HepG2 (cell line): ENCODE data around the gene AMIGO1. TPM values are rescaled to one million over a fixed set of nuclear protein-coding genes. Genes with fewer than 3 reads are reported as not detected.

ENCODE experiments used
- ATAC-seq: fragments of 200-7000 bp; cut with Tn5 transposase; 3 replicates; pipeline ENCODE4 v1.9.1; 2020; ENCODE audit warnings: mild to moderate bottlenecking, moderate library complexity
- BruUV-seq: library from RNA; stranded (reverse); fragments of 400-500 nt; replicated peaks from 2 replicates; lab custom pipeline; 2021; lab: Mats Ljungman, UMichigan
- CTCF ChIA-PET: fragments of 300-600 bp; formaldehyde crosslinking; extraction: SDS; loops from one replicate; lab custom pipeline; 2021; ENCODE audit warnings: low total read pairs, inconsistent platforms, low intra/inter-chr PET ratio; lab: Yijun Ruan, JAX
- POLR2A ChIA-PET: fragments of 350-600 bp; sonication (Branson Sonifier 250); formaldehyde crosslinking; loops from one replicate; lab custom pipeline; 2020; ENCODE audit warnings: antibody characterized with exemption, inconsistent platforms; lab: Yijun Ruan, JAX
- DNase-seq: peaks from one replicate; pipeline ENCODE4 v3.0.0-alpha.2; 2015; ENCODE audit warnings: low spot score
- FAIRE-seq: peaks from 3 replicates; lab custom pipeline; 2011; peaks lifted over from hg19 to GRCh38; lab: Jason Lieb, UNC
- H2AFZ ChIP-seq: one replicate; pipeline ENCODE4 v1.6.1; 2011; ENCODE audit warnings: low read length, inconsistent platforms
- H3K27ac ChIP-seq: fragments of 300-600 bp; 3 replicates; pipeline ENCODE4 v1.8.0; 2011; ENCODE audit warnings: mixed run types, mild to moderate bottlenecking, mixed read lengths, low read length, inconsistent platforms; ENCODE audit not compliant: insufficient read depth; ENCODE audit errors: extremely low read length
- H3K27me3 ChIP-seq, 2 experiments: fragments of 200-600 bp in 1 of 2; 2 replicates in 1 of 2; 3 replicates in 1 of 2; pipeline versions ENCODE4 v1.6.0 to v1.8.0; 2011; ENCODE audit warnings: low read length in 2 of 2, mild to moderate bottlenecking in 2 of 2, moderate library complexity in 2 of 2, inconsistent platforms in 1 of 2; ENCODE audit not compliant: insufficient read depth in 2 of 2, control insufficient read depth in 1 of 2
- H3K36me3 ChIP-seq, 2 experiments: fragments of 200-600 bp in 1 of 2; replicated peaks in 1 of 2; 2 replicates in 1 of 2; 3 replicates in 1 of 2; pipeline versions ENCODE4 v1.5.1 to v1.8.0; 2011; ENCODE audit warnings: low read length in 2 of 2, inconsistent platforms in 1 of 2; ENCODE audit not compliant: insufficient read depth in 2 of 2, control insufficient read depth in 1 of 2
- H3K4me1 ChIP-seq: 2 replicates; pipeline ENCODE4 v1.5.1; 2012; ENCODE audit warnings: low read length, inconsistent platforms; ENCODE audit not compliant: insufficient read depth
- H3K4me2 ChIP-seq: 2 replicates; pipeline ENCODE4 v1.6.0; 2011; ENCODE audit warnings: low read depth, low read length, inconsistent platforms
- H3K4me3 ChIP-seq, 3 experiments: fragments of 200-600 bp in 1 of 3; sonication (generic), shearing (Covaris generic) in 1 of 3; replicated peaks in 1 of 3; 2 replicates each; pipeline ENCODE4 v1.5.1; 2011 to 2016; ENCODE audit warnings: low read length in 3 of 3, inconsistent platforms in 2 of 3, low read depth in 2 of 3, mild to moderate bottlenecking in 2 of 3, control low read depth in 1 of 3, mixed read lengths in 1 of 3; ENCODE audit not compliant: insufficient read depth in 1 of 3
- H3K79me2 ChIP-seq: one replicate; pipeline ENCODE4 v1.6.1; 2011; ENCODE audit warnings: low read length, inconsistent platforms; ENCODE audit not compliant: insufficient read depth
- H3K9ac ChIP-seq: 2 replicates; pipeline ENCODE4 v1.6.0; 2011; ENCODE audit warnings: mild to moderate bottlenecking, low read depth, low read length, inconsistent platforms; ENCODE audit not compliant: insufficient read depth
- H3K9me3 ChIP-seq: 2 replicates; pipeline ENCODE4 v1.5.1; 2012; ENCODE audit warnings: mild to moderate bottlenecking, low read length
- H4K20me1 ChIP-seq: 2 replicates; pipeline ENCODE4 v1.6.0; 2011; ENCODE audit warnings: inconsistent platforms, mild to moderate bottlenecking, low read length, moderate library complexity; ENCODE audit not compliant: insufficient read depth
- FOXC1 ChIP-seq: sonication (generic); formaldehyde crosslinking; IDR thresholded peaks from 2 replicates; pipeline ENCODE4 v1.8.0; 2022; ENCODE audit warnings: mild to moderate bottlenecking, missing genetic modification reagents, borderline replicate concordance
- FOXP1 ChIP-seq, 2 experiments: fragments of 450-650 bp in 1 of 2; IDR thresholded peaks; 2 replicates each; pipeline ENCODE4 v1.6.1; 2017 to 2018; ENCODE audit warnings: antibody characterized with exemption in 1 of 2
- ZNF713 ChIP-seq: sonication (generic); formaldehyde crosslinking; IDR thresholded peaks from 2 replicates; pipeline ENCODE4 v1.4.0; 2020; ENCODE audit warnings: mild to moderate bottlenecking, missing genetic modification reagents
- WGBS: methylation state at CpG from one replicate; pipeline ENCODE4 v1.1.6; 2017; ENCODE audit warnings: low lambda C conversion rate; 5-methylcytosine and 5-hydroxymethylcytosine counted together
- in situ Hi-C: cut with HindIII; loops from 2 replicates; pipeline ENCODE4 v1.10.0; 2017; ENCODE audit warnings: low pct_unique_long_range_greater_than_20kb; ENCODE audit not compliant: extremely low pct_ligation_motif_present
- intact Hi-C: fragments of 100-400 bp; cut with micrococcal nuclease; formaldehyde crosslinking; loops from one replicate; pipeline ENCODE4 v1.10.0; 2022; ENCODE audit not compliant: unreplicated experiment
- polyA plus RNA-seq, 8 experiments: library from polyadenylated mRNA; depleted of rRNA in 3 of 8; stranded (reverse) in 7 of 8; unstranded in 1 of 8; fragments of >200 nt; fragmentation: Illumina TruSeq in 4 of 8; extraction: Trizol in 4 of 8; gene quantifications; 2 replicates each; pipeline versions ENCODE4 v1.2.1 to v1.2.3, GENCODE V29; 2011 to 2016; ENCODE audit warnings: low read depth in 4 of 8, missing spikeins in 1 of 8, mixed read lengths in 1 of 8; ENCODE audit not compliant: insufficient read depth in 1 of 8
- total RNA-seq, 5 experiments: library from RNA; depleted of rRNA; stranded (reverse); fragments of >200 nt; fragmentation: Illumina TruSeq; extraction: Trizol; gene quantifications; 2 replicates each; pipeline ENCODE4 v1.2.3, GENCODE V29; 2016; ENCODE audit warnings: low read depth in 1 of 5
- TF ChIP-seq, protein P1 (sequence below): sonication (generic); formaldehyde crosslinking; IDR thresholded peaks from 2 replicates; pipeline ENCODE4 v1.4.0; 2020; ENCODE audit warnings: mild to moderate bottlenecking, missing genetic modification reagents

AMIGO1 gene
- total and polyA plus RNA-seq, 2 of the 13 experiments (the other 11 are each of a cell fraction or from before 2014, with no cell fraction given), result 0.40 to 1.3 TPM

DNA sequence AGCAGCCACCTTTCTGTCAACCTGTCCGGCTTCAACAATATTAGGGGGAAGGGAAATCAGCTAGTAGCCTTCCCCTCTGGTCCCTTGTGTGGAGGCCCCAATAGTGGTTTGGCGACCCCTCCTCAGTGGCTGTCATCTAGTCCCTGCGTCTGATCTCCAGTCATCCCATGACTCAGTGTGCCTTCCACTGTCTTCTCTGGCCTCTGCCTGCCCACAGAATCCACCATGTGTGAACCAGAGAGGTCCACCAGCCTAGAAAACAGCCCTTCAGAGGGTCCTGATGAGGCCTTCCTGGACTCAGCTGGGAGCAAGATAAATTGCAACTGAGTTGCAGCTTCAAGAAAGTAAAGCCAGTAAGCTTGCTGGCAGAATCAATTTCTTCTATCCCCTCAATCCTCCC, 29.6 kb downstream of the AMIGO1 start:
- Histone ChIP-seq H3K27ac (no peak overlapping the region), H3K4me2 (no peak overlapping the region), H3K36me3 (no peaks in the 10 kb centered on the region), H3K4me1 (peaks cover 13% of the 10 kb centered on the region), H3K9ac (no peak overlapping the region)
- TF ChIP-seq FOXC1 (CRISPR knock-in tag) (no peak), FOXP1 (IDR thresholded peaks at IDR 0.05) (no peak), FOXP1 (CRISPR knock-in tag; IDR thresholded peaks at IDR 0.05) (no peak), ZNF713 (CRISPR knock-in tag) (no peak)
- TF ChIP-seq, protein P1, sequence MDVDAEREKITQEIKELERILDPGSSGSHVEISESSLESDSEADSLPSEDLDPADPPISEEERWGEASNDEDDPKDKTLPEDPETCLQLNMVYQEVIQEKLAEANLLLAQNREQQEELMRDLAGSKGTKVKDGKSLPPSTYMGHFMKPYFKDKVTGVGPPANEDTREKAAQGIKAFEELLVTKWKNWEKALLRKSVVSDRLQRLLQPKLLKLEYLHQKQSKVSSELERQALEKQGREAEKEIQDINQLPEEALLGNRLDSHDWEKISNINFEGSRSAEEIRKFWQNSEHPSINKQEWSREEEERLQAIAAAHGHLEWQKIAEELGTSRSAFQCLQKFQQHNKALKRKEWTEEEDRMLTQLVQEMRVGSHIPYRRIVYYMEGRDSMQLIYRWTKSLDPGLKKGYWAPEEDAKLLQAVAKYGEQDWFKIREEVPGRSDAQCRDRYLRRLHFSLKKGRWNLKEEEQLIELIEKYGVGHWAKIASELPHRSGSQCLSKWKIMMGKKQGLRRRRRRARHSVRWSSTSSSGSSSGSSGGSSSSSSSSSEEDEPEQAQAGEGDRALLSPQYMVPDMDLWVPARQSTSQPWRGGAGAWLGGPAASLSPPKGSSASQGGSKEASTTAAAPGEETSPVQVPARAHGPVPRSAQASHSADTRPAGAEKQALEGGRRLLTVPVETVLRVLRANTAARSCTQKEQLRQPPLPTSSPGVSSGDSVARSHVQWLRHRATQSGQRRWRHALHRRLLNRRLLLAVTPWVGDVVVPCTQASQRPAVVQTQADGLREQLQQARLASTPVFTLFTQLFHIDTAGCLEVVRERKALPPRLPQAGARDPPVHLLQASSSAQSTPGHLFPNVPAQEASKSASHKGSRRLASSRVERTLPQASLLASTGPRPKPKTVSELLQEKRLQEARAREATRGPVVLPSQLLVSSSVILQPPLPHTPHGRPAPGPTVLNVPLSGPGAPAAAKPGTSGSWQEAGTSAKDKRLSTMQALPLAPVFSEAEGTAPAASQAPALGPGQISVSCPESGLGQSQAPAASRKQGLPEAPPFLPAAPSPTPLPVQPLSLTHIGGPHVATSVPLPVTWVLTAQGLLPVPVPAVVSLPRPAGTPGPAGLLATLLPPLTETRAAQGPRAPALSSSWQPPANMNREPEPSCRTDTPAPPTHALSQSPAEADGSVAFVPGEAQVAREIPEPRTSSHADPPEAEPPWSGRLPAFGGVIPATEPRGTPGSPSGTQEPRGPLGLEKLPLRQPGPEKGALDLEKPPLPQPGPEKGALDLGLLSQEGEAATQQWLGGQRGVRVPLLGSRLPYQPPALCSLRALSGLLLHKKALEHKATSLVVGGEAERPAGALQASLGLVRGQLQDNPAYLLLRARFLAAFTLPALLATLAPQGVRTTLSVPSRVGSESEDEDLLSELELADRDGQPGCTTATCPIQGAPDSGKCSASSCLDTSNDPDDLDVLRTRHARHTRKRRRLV, result no peak
- TF ChIP-seq, all 625 proteins: peak for 0
- CTCF ChIA-PET, result no interaction called here
- POLR2A ChIA-PET, result no interaction called here
- in situ Hi-C loops (loop anchor here (5.0 kb wide), 1 partner anchor 53 kb away; the partner anchor contains the start of gene PSMA5), intact Hi-C loops (no loop called here)
- no peak for FAIRE-seq
- DNase-seq, result no peak
- ATAC-seq, result no peak
- no TSS peak for BruUV-seq
- no peaks in the 10 kb centered on the region for H3K79me2 ChIP-seq
- H3K4me3 ChIP-seq, result no peak overlapping the region
- H4K20me1 ChIP-seq, result no peaks in the 10 kb centered on the region
- WGBS, result 60% methylated on average over 1 of the region's 3 CpGs
- H3K27me3 ChIP-seq, result peaks cover 1 to 33% of the 10 kb centered on the region in 2 experiments; a peak in 4 of 5 replicates
- H2AFZ ChIP-seq, result no peak overlapping the region
- no peaks in the 10 kb centered on the region for H3K9me3 ChIP-seq
